ENCODE measurements around the gene DNASE1L1. TPM values are rescaled to one million over a fixed set of nuclear protein-coding genes. Genes with fewer than 3 reads are reported as not detected.

DNASE1L1 gene
- total and polyA plus RNA-seq, 2 of the 13 experiments (the other 11 are each of a cell fraction or from before 2014, with no cell fraction given), result 4.7 to 12.3 TPM

GRCh38 chrX:154369449-154370299 is 39.4 kb downstream of the DNASE1L1 start (continued):
- TF ChIP-seq SIN3A (IDR thresholded peaks at IDR 0.05; ENCODE audit: borderline replicate concordance, low read depth, low read length), result no peak
- TF ChIP-seq YEATS4 (CRISPR knock-in tag; IDR thresholded peaks at IDR 0.05; ENCODE audit: borderline replicate concordance), result no peak
- TF ChIP-seq TARDBP (CRISPR knock-in tag; IDR thresholded peaks at IDR 0.05), result peak; percentile 48; the same call in 1 of the 2 replicates
- no peak for TF ChIP-seq ZNF335 (CRISPR knock-in tag; IDR thresholded peaks at IDR 0.05)
- TF ChIP-seq ZNF296 (CRISPR knock-in tag; conservative IDR thresholded peaks at IDR 0.05), result no peak
- no peak for TF ChIP-seq TBL1XR1 (IDR thresholded peaks at IDR 0.05; ENCODE audit: borderline replicate concordance, low read length, partially characterized antibody)
- 0 out of 2 replicates have a peak, but pooled peaks have one; percentile 23 for TF ChIP-seq ZNF605 (CRISPR knock-in tag; IDR thresholded peaks at IDR 0.05)
- no peak for TF ChIP-seq ZNF3 (CRISPR knock-in tag; IDR thresholded peaks at IDR 0.05)
- TF ChIP-seq ZNF780A (CRISPR knock-in tag; IDR thresholded peaks at IDR 0.05), result no peak
- no peak for TF ChIP-seq SATB2 (CRISPR knock-in tag; IDR thresholded peaks at IDR 0.05)
- TF ChIP-seq DPF2 (CRISPR knock-in tag; IDR thresholded peaks at IDR 0.05; ENCODE audit: borderline replicate concordance, low read depth), result no peak
- TF ChIP-seq ZNF703 (CRISPR knock-in tag; IDR thresholded peaks at IDR 0.05; ENCODE audit: borderline replicate concordance), result no peak
- TF ChIP-seq KLF9 (CRISPR knock-in tag; IDR thresholded peaks at IDR 0.05; ENCODE audit: low read depth), result no peak
- TF ChIP-seq ETV5 (CRISPR knock-in tag; IDR thresholded peaks at IDR 0.05; ENCODE audit: borderline replicate concordance), result peak; percentile 88
- TF ChIP-seq MXI1 (IDR thresholded peaks at IDR 0.05; ENCODE audit: borderline replicate concordance, low read depth, low read length), result peak; percentile 36; the same call in 1 of the 3 replicates
- no peak for TF ChIP-seq POLR2AphosphoS2 (IDR thresholded peaks at IDR 0.05; ENCODE audit: low read depth, low read length)
- TF ChIP-seq STAT5B (CRISPR knock-in tag; IDR thresholded peaks at IDR 0.05), result no peak
- peak; percentile 37; the same call in 1 of the 2 replicates for TF ChIP-seq SP5 (CRISPR knock-in tag; IDR thresholded peaks at IDR 0.05; ENCODE audit: borderline replicate concordance, low read depth)
- TF ChIP-seq ARHGAP35 (CRISPR knock-in tag; IDR thresholded peaks at IDR 0.05; ENCODE audit: borderline replicate concordance), result no peak
- no peak for TF ChIP-seq IRX3 (CRISPR knock-in tag; IDR thresholded peaks at IDR 0.05; ENCODE audit: borderline replicate concordance, low read depth)
- TF ChIP-seq, protein P1, sequence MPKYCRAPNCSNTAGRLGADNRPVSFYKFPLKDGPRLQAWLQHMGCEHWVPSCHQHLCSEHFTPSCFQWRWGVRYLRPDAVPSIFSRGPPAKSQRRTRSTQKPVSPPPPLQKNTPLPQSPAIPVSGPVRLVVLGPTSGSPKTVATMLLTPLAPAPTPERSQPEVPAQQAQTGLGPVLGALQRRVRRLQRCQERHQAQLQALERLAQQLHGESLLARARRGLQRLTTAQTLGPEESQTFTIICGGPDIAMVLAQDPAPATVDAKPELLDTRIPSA (CRISPR knock-in tag; IDR thresholded peaks at IDR 0.05; ENCODE audit: borderline replicate concordance), result no peak
- no peak for TF ChIP-seq TSC22D2 (CRISPR knock-in tag; IDR thresholded peaks at IDR 0.05; ENCODE audit: borderline replicate concordance)
- no peak for TF ChIP-seq ZNF235 (CRISPR knock-in tag; IDR thresholded peaks at IDR 0.05; ENCODE audit: borderline replicate concordance)
- no peak for TF ChIP-seq KDM5B (CRISPR knock-in tag; IDR thresholded peaks at IDR 0.05; ENCODE audit: borderline replicate concordance)
- TF ChIP-seq ZNF17 (CRISPR knock-in tag; IDR thresholded peaks at IDR 0.05), result no peak
- TF ChIP-seq HOXA7 (CRISPR knock-in tag; IDR thresholded peaks at IDR 0.05), result no peak
- TF ChIP-seq JUN (CRISPR knock-in tag; IDR thresholded peaks at IDR 0.05), result no peak
- peak; percentile 89 for TF ChIP-seq ZNF746 (CRISPR knock-in tag; IDR thresholded peaks at IDR 0.05)
- no peak for TF ChIP-seq GTF3A (CRISPR knock-in tag; conservative IDR thresholded peaks at IDR 0.05)
- peak; percentile 77 for TF ChIP-seq GABPB1 (CRISPR knock-in tag; IDR thresholded peaks at IDR 0.05)
- no peak for TF ChIP-seq XBP1 (CRISPR knock-in tag; IDR thresholded peaks at IDR 0.05)

Data from HepG2 (cell line).